ENCODE results near the gene TMEM9.
A peak's percentile ranks its signal among the peaks of the same experiment; 100 is the strongest.

TMEM9 gene

GRCh38 chr1:201154389-201155165 lies at the start of gene TMEM9:
TMEM9 (minus strand) TSS chr1:201154474; CDS start chr1:201153923, 551 bp downstream.
- DNase-seq (ENCODE audit: low read depth in 4 of 4, low spot score in 1 of 4), result peak; percentile 96 to 99 (median 98)

DNA sequence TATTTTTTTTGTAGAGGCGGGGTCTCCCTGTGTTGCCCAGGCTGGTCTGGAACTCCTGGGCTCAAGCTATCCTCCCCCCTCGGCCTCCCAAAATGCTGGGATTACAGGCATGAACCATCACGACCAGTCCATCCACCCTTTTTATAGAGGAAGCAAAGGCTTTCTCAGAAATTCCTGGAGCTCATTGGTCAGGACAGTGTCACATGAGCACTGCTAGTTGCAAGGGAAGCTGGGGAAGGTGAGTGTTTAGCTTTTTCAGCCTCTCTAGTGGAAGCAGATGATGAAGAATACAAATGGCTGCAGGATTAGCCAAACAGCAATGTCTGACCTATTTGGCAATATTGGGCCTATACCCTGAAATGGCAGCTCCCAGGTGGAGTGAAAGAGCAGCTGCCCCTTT lies 44.3 kb upstream of the TMEM9 start:
- DNase-seq (ENCODE audit: low read depth in 4 of 4, low spot score in 1 of 4), result no peak

DNA sequence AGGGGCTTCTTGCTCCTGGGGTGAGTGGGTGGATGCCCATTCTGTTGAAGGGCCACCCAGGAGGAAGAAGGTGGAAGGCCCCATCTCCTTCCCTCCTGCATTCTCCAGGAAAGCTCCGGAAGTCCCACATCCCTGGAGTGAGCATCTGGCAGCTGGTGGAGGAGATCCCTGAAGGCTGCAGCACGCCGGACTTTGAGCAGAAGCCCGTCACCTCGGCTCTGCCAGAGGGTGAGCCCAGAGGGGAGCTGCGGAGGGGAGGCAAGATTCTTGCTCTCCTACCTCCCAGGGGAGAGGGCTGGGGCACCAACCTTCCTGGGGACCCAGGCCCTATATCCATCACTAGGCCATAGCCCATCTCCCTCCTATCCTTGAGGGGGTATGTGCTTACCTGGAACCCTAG lies 39.8 kb upstream of the TMEM9 start:
- DNase-seq (ENCODE audit: low read depth in 4 of 4, low spot score in 1 of 4), result no peak

- no peak for DNase-seq (ENCODE audit: low read depth in 4 of 4, low spot score in 1 of 4)
Observed at GRCh38 chr1:201192261-201192788, 38.1 kb upstream of the TMEM9 start.

- peak in 3 of 4 experiments; percentile 6 to 35 (median 18) for DNase-seq (ENCODE audit: low read depth in 4 of 4, low spot score in 1 of 4)
Observed at GRCh38 chr1:201191653-201192260, 37.5 kb upstream of the TMEM9 start.

- no peak for DNase-seq (ENCODE audit: low read depth in 4 of 4, low spot score in 1 of 4)
Observed at GRCh38 chr1:201190624-201191051, 36.4 kb upstream of the TMEM9 start, which contains the start of gene IGFN1. IGFN1 (plus strand) TSS chr1:201190824; CDS start chr1:201193294, 2,470 bp downstream.

- no peak for DNase-seq (ENCODE audit: low read depth in 4 of 4, low spot score in 1 of 4)
Observed at GRCh38 chr1:201190005-201190404, 35.7 kb upstream of the TMEM9 start.

DNA sequence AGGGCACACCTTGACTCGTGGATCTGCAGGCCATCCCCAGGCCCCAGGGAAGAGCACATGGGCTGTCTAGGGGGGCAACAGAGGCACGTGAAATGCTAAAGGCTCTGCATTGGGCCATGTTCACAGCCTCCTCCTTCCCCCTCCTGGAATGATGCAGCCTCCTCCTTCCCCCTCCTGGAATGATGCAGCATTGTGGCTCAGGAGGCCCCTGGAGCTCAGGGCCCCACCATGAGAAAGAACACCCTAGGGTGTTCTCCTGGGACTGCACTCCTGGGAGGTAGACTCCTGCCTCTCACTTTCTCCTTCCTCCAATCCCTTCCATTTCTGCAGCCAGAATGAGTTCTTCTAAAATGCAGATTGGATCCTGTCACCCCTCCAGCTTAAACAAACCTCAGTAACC lies 34.8 kb upstream of the TMEM9 start:
- DNase-seq (ENCODE audit: low read depth in 4 of 4, low spot score in 1 of 4), result no peak

- no peak for DNase-seq (ENCODE audit: low read depth in 4 of 4, low spot score in 1 of 4)
Observed at GRCh38 chr1:201186192-201186591, 31.9 kb upstream of the TMEM9 start.

DNA sequence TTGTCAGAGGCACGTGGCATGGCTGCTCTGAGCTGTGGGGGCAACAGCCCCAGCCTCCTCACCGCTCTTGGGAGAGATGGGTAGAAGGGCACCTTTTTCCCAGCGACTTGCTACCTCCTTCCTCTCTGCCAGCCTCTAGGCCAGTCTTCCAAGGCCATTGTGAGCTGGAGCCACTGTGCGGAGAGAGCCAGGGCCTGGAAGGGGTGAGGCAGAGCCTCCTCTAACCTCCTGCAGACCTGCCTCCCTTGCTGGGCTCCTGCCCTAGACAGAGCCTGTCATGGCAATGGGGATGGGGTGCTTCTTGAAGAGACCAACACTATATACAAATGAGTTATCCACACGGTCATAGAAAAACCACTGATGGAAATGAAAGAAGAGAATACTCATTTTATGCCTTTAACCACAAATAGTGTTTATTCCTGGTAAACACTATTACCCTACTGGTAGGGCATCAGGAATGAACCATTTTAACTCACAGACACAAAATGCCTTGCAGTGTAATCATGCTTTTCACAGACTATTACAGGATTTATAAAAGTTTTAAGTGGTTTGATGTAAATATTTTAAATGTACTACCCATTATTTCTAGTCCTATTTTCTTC lies 31.4 kb upstream of the TMEM9 start:
- DNase-seq (ENCODE audit: low read depth in 4 of 4, low spot score in 1 of 4), result no peak

DNA sequence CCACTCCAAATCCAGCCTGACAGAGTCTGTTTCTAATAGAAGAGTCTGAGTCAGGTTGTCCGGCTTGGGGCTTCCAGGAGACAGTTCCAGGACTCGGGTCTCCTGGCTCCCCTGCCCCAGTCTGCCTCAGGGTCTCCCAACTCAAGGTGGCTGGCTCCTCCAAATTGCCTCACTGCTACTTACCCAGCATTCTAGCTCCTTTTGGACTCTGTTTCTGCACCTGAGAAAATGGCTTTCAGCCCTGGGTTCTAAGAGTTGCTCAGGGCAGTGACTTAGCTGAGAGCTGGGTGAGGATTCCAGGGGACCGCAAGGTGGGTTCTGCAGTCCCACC lies 30.8 kb upstream of the TMEM9 start:
- no peak for DNase-seq (ENCODE audit: low read depth in 4 of 4, low spot score in 1 of 4)

DNA sequence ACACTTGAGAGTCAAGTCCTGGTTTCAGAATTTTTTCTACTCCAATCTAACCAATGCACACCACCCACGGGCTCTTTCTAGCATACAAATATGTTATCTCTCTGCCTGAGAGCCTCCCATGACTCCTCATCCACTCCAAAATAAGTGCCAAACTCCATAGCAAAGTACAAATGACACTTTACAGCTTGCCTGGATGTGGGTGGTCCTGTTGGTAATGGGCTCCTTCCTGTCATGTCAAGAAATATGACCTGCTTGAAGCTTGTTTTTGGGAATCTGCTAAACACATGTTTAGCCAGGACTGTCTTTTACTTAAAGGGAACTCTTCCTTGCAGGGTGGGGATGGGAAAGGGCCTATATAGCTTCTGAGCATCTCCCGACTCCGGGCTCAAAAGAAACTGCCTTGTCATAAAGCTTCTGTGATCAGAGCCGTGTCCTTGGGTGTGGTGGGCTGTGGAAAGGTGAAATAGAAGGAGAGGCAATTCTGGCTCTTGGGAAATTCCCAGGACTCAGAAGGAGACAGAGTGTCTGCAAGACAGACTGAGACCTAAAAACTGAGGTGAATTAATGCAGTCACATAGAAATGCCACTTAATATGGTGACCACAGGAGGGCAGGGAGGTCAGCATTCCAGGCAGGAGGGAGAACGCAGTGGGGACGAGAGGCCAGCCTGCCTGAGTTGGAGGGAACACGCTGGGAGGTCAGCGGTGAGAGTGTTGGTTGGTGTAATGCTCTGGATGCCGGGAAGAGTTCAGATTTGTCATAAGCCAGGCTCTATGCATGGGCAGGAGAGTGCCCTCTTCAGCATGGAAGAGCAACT lies 30.2 kb upstream of the TMEM9 start:
- DNase-seq (ENCODE audit: low read depth in 4 of 4, low spot score in 1 of 4), result no peak

- no peak for DNase-seq (ENCODE audit: low read depth in 4 of 4, low spot score in 1 of 4)
Observed at GRCh38 chr1:201183753-201184152, 29.5 kb upstream of the TMEM9 start.

DNA sequence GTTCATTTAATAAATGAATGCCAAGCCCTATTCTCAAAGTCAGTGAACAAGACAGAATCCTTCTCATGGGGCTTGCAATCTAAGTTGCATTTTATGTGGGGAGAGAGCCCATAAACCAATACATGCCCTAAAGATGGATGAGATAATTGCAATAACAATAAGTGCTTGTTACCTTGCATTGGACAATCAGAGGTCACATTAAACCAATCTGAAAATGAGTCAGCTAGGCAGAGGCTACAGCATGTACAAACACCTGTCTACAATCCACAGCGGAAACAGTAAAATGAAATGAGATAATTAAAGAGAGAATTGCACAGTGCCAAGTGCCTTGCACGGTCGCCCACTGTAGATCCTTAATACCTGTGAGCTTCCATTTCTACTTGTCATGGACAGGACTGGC lies 28.9 kb upstream of the TMEM9 start:
- DNase-seq (ENCODE audit: low read depth in 4 of 4, low spot score in 1 of 4), result no peak

- no peak for DNase-seq (ENCODE audit: low read depth in 4 of 4, low spot score in 1 of 4)
Observed at GRCh38 chr1:201181726-201182125, 27.5 kb upstream of the TMEM9 start.

DNA sequence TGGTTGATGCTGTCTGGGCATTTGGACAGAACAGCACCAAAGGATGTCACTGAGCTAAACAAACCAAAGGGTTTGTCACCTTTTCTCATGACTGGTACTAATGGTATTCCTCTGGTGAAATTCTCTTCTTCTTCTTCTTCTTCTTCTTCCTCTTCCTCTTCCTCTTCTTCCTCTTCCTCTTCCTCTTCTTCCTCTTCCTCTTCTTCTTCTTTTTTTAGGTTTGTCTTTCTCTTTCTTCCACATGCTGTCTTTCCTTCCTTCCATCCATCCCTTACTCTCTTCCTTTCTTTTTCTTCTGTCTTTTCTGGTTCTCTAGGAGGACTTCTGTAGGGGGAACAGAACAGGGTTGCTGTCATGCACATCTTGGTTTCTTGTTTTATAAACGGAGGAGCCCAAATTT lies 27.0 kb upstream of the TMEM9 start:
- no peak for DNase-seq (ENCODE audit: low read depth in 4 of 4, low spot score in 1 of 4)

DNA sequence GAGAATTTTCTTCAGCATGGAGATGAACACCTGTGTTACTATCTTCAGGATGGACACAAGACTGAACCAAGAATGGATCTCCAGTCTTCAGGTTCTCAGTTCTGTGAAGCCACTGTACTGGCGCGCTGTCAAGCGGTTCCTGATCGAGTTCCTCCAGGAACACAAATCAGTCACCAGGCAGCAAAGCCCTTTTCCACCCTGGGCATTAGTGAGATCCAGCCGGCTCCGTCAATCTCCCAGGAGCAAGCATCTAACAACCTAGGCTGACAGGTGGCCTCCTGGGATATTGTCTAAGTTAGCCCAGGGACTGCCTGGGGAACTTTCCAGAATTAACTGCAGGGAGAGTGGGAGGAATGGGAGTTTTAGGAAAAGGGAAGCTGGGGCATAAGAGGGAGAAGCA lies 26.6 kb upstream of the TMEM9 start:
- no peak for DNase-seq (ENCODE audit: low read depth in 4 of 4, low spot score in 1 of 4)

DNA sequence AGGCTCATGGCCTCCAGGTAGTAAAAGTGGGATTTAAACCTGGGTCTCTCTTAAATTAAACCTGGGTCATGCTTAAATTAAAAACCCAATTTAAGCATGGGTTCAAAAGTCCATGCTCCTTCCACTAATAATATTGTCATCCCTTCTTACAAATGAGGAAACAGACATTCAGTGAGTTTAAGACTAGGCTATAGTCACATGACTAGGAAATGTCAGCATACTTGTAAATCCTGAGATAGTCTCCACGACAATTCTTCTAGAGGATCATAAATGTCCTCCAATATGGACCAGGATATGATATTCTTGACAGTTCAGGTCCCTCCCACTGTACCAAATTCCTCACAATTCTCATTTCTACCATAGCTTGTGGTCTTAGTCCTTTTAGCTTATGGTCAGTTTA lies 25.9 kb upstream of the TMEM9 start:
- no peak for DNase-seq (ENCODE audit: low read depth in 4 of 4, low spot score in 1 of 4)

DNA sequence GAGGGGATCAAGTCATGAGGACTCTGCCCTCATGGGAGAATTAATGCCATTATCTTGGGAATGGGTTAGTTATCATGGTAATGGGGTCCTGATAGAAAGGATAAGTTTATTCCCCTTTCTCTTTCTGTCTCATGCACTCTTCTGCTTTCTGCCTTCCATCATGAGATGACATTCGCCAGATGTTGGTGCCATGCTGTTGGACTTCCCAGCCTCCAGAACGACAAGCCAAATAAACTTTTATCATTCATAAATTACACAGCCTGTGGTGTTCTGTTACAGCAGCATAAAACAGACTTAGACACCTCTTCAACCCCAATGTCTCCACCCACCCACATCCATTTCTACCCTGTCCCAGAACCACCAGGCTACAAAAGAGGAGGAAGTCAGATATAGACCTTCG lies 24.4 kb upstream of the TMEM9 start:
- DNase-seq (ENCODE audit: low read depth in 4 of 4, low spot score in 1 of 4), result no peak

DNA sequence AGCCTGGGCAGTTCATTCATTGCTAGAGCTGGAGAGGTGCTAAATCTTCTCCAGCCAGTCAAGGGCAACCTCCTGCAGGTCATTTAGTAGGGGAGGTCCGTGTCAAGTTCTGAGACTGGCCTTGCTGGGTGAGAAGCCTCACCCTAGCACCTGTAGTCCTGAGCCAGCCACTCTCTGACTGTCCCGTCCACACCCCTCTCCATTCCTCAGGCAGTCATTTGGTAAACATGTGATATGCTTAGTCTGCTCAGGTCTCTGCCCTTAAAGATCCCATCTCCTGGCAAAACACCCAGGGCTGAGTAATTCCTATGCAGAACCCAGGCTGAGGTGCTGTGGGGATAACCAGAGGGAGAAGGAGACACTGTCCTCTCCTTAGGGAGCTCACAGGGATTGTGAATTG lies 22.7 kb upstream of the TMEM9 start:
- no peak for DNase-seq (ENCODE audit: low read depth in 4 of 4, low spot score in 1 of 4)

DNA sequence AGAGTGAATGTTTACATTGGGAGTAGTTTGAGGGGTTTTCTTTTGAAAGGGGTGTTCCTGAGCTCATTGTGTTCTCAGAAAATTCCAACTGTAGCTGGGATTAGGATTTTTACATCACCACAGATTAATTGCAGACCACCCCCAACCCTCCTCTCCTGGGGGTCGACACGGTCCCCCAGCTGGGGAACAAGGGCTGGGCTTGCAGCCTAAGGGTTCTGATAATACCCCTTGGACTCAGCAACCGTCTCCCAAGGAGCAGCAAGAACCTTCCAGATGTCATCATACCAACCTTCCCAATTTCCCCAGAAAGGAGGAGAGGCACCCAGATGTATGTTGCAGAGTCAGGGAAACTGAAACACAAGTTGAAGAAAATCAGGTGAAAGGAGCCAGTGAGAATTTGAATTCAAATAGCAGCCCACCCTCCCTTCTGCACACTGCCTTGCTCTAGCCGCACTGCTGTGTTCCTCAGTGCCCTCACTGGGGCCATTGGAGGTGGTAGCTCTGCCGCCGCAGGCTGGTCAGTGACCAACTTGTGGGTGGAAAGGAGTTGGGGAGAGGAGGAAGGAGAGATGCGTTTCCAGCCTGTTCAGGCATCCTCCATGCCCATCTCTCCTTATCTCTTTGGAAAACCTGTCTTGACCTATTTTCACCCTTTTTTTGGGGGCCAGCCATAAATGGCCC lies 21.7 kb upstream of the TMEM9 start:
- no peak for DNase-seq (ENCODE audit: low read depth in 4 of 4, low spot score in 1 of 4)
